GM13977 (cell line): Measurements from ENCODE around the gene EEF1G.

ENCODE experiments used
- DNase-seq: peaks from one replicate; pipeline ENCODE4 v3.0.0; 2012; ENCODE audit warnings: low spot score
- in situ Hi-C: fragments of 300-500 bp; cut with MboI; formaldehyde crosslinking; loops from one replicate; pipeline ENCODE4 v1.12.0; 2022; ENCODE audit warnings: low sequenced_read_pairs, low pct_unique_long_range_greater_than_20kb, mixed read lengths, inconsistent platforms; ENCODE audit not compliant: unreplicated experiment
- TF ChIP-seq, protein P1 (sequence below): IDR thresholded peaks from 2 replicates; pipeline ENCODE4 v1.5.1; 2012; ENCODE audit warnings: mild to moderate bottlenecking, control low read depth; ENCODE audit not compliant: insufficient read depth; ENCODE audit errors: extremely low read depth, missing control alignments

EEF1G gene

GRCh38 chr11:62536301-62536957 lies 37.3 kb downstream of the EEF1G start:
- TF ChIP-seq, protein P1, sequence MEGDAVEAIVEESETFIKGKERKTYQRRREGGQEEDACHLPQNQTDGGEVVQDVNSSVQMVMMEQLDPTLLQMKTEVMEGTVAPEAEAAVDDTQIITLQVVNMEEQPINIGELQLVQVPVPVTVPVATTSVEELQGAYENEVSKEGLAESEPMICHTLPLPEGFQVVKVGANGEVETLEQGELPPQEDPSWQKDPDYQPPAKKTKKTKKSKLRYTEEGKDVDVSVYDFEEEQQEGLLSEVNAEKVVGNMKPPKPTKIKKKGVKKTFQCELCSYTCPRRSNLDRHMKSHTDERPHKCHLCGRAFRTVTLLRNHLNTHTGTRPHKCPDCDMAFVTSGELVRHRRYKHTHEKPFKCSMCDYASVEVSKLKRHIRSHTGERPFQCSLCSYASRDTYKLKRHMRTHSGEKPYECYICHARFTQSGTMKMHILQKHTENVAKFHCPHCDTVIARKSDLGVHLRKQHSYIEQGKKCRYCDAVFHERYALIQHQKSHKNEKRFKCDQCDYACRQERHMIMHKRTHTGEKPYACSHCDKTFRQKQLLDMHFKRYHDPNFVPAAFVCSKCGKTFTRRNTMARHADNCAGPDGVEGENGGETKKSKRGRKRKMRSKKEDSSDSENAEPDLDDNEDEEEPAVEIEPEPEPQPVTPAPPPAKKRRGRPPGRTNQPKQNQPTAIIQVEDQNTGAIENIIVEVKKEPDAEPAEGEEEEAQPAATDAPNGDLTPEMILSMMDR = no peak
- no peak for DNase-seq
- in situ Hi-C loops = no loop called here

- TF ChIP-seq, protein P1 = no peak
- in situ Hi-C loops = no loop called here
- DNase-seq = no peak
Measured at GRCh38 chr11:62535802-62536201, 37.9 kb downstream of the EEF1G start.

GRCh38 chr11:62534779-62535545 lies 38.7 kb downstream of the EEF1G start:
- in situ Hi-C loops = no loop called here
- TF ChIP-seq, protein P1 = no peak
- DNase-seq = no peak

GRCh38 chr11:62532096-62532495 lies 41.6 kb downstream of the EEF1G start:
- no peak for DNase-seq
- in situ Hi-C loops = no loop called here
- TF ChIP-seq, protein P1 = no peak

GRCh38 chr11:62516736-62517371 lies 56.8 kb downstream of the EEF1G start:
- TF ChIP-seq, protein P1 = no peak
- in situ Hi-C loops = no loop called here
- DNase-seq = no peak

DNA sequence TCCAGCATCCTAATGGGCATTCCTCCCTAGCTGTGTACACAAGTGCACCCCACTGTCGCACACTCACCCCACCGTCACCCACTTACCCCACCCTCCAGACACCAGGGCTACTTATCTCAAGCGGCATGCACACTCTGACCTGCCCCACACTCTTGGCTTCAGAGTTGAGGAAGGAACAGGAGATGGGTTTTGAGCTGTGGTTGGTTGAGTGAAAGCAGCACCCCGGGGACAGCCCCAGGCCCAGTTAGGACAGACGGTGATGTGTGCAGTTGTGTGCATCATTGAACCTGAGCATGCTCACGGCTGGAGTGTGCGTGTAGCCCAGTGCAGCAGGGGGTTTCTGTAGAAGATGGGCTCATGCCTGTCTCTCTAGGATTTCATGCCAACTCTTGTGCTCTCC lies 59.5 kb downstream of the EEF1G start:
- DNase-seq = peak; percentile 46
- TF ChIP-seq, protein P1 = no peak
- in situ Hi-C loops = no loop called here
